Activated B cell treated with CpG ODN at 0.5 μM for 24 hours (primary cell): ENCODE results near the gene FRMD5. TPM values are rescaled to one million over a fixed set of nuclear protein-coding genes. Genes with fewer than 3 reads are reported as not detected.

Experiments used
- ATAC-seq: fragments of 200-7000 bp; cut with Tn5 transposase; one replicate; pipeline ENCODE4 v1.10.0; 2021; ENCODE audit warnings: low read depth, mild to moderate bottlenecking, moderate library complexity
- CTCF ChIA-PET: fragments of 350-600 bp; sonication (Branson Sonifier 250); formaldehyde crosslinking; loops from one replicate; lab custom pipeline; 2021; ENCODE audit warnings: antibody characterized with exemption; lab: Charles Lee
- POLR2A ChIA-PET: fragments of 350-600 bp; sonication (Branson Sonifier 250); formaldehyde crosslinking; loops from one replicate; lab custom pipeline; 2021; ENCODE audit warnings: antibody characterized with exemption; lab: Charles Lee
- DNase-seq: peaks from one replicate; pipeline ENCODE4 v3.0.0; 2022
- H3K27ac Mint-ChIP-seq: one replicate; pipeline ENCODE4 v1.8.0; 2020; ENCODE audit warnings: mixed read lengths
- H3K27me3 Mint-ChIP-seq: one replicate; pipeline ENCODE4 v1.8.0; 2021; ENCODE audit warnings: mixed read lengths
- H3K36me3 Mint-ChIP-seq: one replicate; pipeline ENCODE4 v1.8.0; 2021; ENCODE audit warnings: low read depth, mixed read lengths
- H3K4me1 Mint-ChIP-seq: one replicate; pipeline ENCODE4 v1.8.0; 2021; ENCODE audit warnings: mixed read lengths
- H3K4me3 Mint-ChIP-seq: one replicate; pipeline ENCODE4 v1.8.0; 2020; ENCODE audit warnings: mild to moderate bottlenecking, mixed read lengths
- H3K9me3 Mint-ChIP-seq: one replicate; pipeline ENCODE4 v1.8.0; 2020; ENCODE audit warnings: mixed read lengths
- CTCF ChIP-seq: fragments of 200-600 bp; IDR thresholded peaks from one replicate; pipeline ENCODE4 v1.8.0; 2022; ENCODE audit warnings: antibody characterized with exemption, mild to moderate bottlenecking
- intact Hi-C: fragments of 100-400 bp; cut with micrococcal nuclease; formaldehyde crosslinking; loops from one replicate; pipeline ENCODE4 v1.15.1; 2024
- total RNA-seq: library from RNA; stranded (reverse); gene quantifications from 2 replicates; pipeline ENCODE4 v1.2.3, GENCODE V29; 2022

The FRMD5 gene
- total RNA-seq, 1 donor from 2014 or later, result 0.53 TPM

GRCh38 chr15:44029940-44030568 is 165.0 kb downstream of the FRMD5 start:
- intact Hi-C loops, result no loop called here
- no peak overlapping the region for H3K27ac Mint-ChIP-seq
- H3K9me3 Mint-ChIP-seq, result peaks cover 5% of the 10 kb centered on the region
- ChIA-PET POLR2A (no interaction called here), CTCF (no interaction called here)
- no peak for TF ChIP-seq CTCF
- no peaks in the 10 kb centered on the region for H3K4me1 Mint-ChIP-seq
- DNase-seq (no peak), ATAC-seq (no peak)
- no peaks in the 10 kb centered on the region for H3K36me3 Mint-ChIP-seq
- no peak overlapping the region for H3K4me3 Mint-ChIP-seq
- H3K27me3 Mint-ChIP-seq, result peaks cover 19% of the 10 kb centered on the region

- Mint-ChIP-seq H3K27me3 (peaks cover 19% of the 10 kb centered on the region), H3K27ac (no peak overlapping the region), H3K4me3 (no peak overlapping the region), H3K36me3 (no peaks in the 10 kb centered on the region), H3K4me1 (no peaks in the 10 kb centered on the region), H3K9me3 (peaks cover 5% of the 10 kb centered on the region)
- POLR2A ChIA-PET, result no interaction called here
- TF ChIP-seq CTCF, result no peak
- no peak for ATAC-seq
- DNase-seq, result no peak
- CTCF ChIA-PET, result no interaction called here
- intact Hi-C loops, result no loop called here
Observed at GRCh38 chr15:44029003-44029402, 166.1 kb downstream of the FRMD5 start.

- H3K4me3 Mint-ChIP-seq, result no peak overlapping the region
- H3K27me3 Mint-ChIP-seq, result peaks cover 19% of the 10 kb centered on the region
- no peak overlapping the region for H3K27ac Mint-ChIP-seq
- ATAC-seq, result no peak
- DNase-seq, result no peak
- intact Hi-C loops, result no loop called here
- H3K36me3 Mint-ChIP-seq, result no peaks in the 10 kb centered on the region
- H3K4me1 Mint-ChIP-seq, result no peaks in the 10 kb centered on the region
- peaks cover 5% of the 10 kb centered on the region for H3K9me3 Mint-ChIP-seq
- POLR2A ChIA-PET, result no interaction called here
- no peak for TF ChIP-seq CTCF
- CTCF ChIA-PET, result no interaction called here
Observed at GRCh38 chr15:44028349-44028748, 166.7 kb downstream of the FRMD5 start.

GRCh38 chr15:44024155-44024554 is 170.9 kb downstream of the FRMD5 start:
- intact Hi-C loops, result no loop called here
- Mint-ChIP-seq H3K4me3 (no peak overlapping the region), H3K36me3 (no peaks in the 10 kb centered on the region), H3K9me3 (no peaks in the 10 kb centered on the region), H3K4me1 (no peaks in the 10 kb centered on the region), H3K27me3 (peaks cover 10% of the 10 kb centered on the region), H3K27ac (no peak overlapping the region)
- CTCF ChIA-PET, result no interaction called here
- POLR2A ChIA-PET, result no interaction called here
- DNase-seq (no peak), ATAC-seq (no peak)
- no peak for TF ChIP-seq CTCF

GRCh38 chr15:44023176-44023575 is 171.9 kb downstream of the FRMD5 start:
- Mint-ChIP-seq H3K4me3 (no peak overlapping the region), H3K4me1 (no peaks in the 10 kb centered on the region), H3K27me3 (peaks cover 10% of the 10 kb centered on the region), H3K36me3 (no peaks in the 10 kb centered on the region), H3K9me3 (no peaks in the 10 kb centered on the region), H3K27ac (no peak overlapping the region)
- CTCF ChIA-PET, result no interaction called here
- POLR2A ChIA-PET, result no interaction called here
- TF ChIP-seq CTCF, result no peak
- intact Hi-C loops, result no loop called here
- no peak for DNase-seq
- no peak for ATAC-seq
